HG02981 (cell line): ENCODE data around the gene FTO.

Experiments
- ATAC-seq: cut with Tn5 transposase; IDR thresholded peaks from one replicate; pipeline ENCODE4 v1.9.1; 2021; ENCODE audit warnings: mild to moderate bottlenecking, moderate library complexity; ENCODE audit not compliant: unreplicated experiment

FTO gene

DNA sequence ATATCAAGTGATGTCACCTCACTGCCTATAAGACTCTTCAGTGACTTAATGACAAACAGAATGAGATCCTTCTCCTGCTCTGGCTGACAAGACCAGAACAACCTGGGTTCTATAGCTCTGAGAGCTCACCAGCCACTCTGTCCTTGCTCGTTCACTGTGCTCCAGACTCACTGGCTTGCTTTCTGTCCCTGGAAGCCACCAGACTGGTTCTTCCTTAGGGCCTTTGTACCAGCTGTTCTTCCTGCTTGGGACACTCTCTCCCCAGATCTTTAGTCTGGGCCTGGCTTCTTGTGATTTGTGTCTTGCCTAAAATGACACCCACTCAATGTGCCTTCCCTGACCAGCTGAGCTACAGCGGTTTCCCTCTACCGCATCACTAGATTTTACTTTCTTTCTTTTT, 76.1 kb downstream of the FTO start:
- no peak for ATAC-seq

DNA sequence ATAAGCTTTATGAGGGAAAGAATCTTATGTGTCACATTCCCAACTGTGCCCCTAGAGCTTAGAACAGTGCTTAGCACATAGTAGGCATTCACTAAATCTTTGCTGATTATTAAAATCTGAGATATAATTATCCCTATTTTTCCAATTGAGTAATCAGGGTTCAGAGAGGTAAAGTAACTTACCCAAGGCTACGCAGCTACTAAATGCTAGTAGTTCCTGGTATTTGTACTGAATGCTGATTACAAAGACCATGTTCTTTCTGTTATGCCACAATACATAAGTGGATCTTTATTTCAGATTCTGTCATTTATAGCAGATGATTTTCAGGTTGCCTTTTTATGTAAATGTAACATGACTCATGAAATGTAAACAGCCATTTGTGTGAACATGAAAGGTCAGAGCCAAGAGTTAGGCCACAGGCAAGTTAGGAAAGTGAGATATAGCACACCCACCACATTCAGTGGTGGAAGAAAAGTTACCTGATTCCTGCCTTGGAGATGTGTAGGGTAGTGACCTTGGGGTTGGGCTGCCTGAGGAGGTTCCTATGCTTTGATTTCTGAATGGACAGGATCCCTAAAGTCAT, 77.2 kb downstream of the FTO start:
- no peak for ATAC-seq

DNA sequence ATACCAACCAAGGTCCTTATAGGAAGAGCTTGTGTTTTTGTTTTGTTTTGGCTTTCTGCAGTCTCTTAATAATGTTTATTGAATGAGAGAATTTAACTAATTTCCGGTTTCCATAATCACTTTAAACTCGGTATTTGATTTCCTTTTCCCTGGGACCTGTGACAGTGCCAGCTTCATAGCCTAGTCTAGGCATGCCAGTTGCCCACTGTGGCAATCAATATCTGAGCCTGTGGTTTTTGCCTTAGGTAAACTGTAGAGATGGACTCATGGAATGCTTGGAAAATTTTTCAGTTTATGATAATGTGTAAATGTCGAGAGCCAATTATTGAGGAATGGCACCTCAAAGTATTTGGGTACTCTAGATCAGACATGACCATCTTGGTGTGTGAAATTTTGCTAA, 78.2 kb downstream of the FTO start:
- no peak for ATAC-seq

DNA sequence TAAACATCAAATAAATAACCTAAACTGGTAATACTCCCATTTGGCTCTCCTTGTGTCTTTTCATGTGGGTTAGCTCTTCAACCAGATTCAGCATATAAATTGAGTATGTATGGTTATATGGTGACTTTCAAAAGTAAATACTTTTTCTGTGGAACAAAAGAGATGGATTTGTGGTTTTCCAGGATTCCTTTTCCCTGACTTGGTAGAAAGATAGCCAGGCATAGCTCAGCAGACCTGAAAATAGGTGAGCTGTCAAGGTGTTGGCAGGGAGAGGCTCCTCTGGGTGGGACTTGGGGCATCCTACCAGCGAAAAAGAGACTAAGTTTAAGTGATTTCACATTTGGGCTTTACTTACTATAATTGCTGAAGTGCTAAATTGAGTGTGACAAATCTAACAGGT, 80.3 kb downstream of the FTO start:
- ATAC-seq = no peak

DNA sequence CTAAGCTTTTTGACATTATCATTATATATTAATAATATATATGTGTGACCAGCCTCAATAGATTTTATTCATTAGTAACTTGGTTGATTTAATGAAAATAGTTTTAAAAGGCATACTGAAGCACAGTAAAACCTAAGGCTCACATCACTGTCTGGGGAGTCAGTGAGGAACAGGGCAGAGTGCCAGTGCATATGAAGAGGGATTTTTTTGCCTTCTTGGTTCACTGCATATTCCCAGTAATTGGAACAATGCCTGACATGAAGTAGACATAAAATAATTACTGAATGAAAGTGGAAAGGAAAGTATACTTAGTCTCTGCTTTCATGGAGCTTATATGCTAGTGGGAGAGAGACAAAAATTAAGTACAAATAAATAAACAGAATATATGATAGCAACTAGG, 81.1 kb downstream of the FTO start:
- ATAC-seq = no peak

DNA sequence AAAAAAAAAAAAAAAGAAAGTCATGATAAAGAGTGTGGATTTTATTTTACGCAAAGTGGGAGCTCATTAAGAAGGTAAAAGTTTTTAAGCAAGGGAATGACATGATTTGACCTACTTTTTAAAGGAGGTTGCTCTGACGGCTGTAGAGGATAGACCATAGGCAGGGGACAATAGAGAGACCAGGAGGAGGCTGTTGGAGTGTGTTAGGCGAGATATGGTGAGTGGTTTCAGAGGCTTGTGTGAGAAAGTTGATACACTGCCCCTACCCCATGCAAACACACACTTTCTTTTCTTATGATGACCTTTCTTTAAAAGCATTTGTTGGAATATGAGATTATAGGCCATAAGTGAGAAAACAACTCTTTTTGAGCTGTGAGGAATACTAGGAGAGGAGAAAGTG, 82.0 kb downstream of the FTO start:
- no peak for ATAC-seq

DNA sequence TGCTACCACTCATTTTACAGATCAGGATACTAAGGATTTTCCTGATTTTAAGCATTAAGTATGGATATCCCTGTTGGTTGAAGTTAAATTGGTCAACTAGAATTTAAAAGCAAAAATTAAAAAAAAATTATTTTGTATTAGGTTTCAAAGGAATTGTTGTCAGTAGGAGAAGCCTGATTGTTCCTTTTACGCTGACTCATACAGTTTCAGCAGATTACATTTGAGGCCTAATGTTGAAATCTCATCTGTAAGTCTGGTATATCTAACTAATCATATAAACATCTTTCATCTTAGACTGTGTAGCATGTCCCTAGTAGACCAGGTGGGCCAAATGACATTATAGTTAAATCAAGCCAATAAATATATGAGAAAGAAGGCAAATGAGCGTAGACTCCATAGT, 83.5 kb downstream of the FTO start:
- no peak for ATAC-seq

DNA sequence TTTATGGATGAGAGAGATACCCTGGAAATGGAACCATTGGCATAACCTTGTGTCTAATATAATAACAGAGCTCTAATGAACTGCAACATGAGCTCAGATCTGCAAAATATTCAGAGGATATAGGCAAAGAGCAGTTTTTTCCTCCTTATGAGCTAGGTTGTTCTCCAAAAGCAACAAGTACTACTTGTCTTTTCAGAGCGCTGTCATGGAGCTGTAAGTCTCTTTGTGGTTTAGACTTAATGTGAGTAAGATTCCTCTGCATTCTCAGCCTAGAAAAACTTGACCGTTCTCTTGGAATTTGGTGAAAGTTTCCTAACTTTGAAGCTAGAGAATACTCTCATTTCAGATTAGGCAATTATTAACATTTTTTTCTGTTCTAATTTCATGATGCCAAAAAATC, 85.2 kb downstream of the FTO start:
- ATAC-seq = no peak

DNA sequence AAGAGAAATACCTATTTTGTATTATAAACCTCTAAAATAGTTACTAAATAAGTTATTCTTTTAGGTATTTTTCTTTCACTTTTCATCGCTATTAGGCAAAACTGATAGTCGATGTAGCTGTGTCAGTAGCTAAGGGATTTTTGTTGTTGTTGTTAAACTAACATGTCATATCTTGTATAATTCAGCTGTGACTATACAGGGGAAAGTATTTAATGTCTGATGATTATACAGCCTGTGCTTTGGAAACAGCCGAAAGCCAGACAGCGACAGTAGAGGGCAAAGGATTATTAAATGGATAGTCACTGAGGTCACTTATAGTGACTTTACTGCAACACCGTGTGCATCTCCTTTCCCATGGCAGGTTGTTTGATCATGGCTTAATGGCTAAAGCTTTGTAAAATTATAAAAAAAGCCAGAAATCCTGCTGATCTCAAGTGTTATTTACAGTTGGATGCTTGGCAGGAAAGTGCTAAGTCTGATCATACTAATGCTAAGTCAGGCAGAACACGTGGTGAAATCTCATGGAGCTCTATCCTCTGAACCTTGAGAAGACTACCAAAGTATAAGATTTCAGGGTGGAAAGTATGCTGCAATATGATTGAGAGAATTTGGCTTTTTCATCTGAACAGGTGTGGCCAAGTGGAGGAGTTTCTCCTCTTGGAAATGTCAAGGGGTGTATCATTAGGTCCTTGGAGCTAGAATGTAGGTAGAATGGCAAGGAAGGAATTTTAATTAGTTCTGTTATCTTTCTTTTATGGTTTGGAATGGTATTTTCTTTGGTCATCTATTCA, 88.4 kb downstream of the FTO start:
- ATAC-seq = no peak

DNA sequence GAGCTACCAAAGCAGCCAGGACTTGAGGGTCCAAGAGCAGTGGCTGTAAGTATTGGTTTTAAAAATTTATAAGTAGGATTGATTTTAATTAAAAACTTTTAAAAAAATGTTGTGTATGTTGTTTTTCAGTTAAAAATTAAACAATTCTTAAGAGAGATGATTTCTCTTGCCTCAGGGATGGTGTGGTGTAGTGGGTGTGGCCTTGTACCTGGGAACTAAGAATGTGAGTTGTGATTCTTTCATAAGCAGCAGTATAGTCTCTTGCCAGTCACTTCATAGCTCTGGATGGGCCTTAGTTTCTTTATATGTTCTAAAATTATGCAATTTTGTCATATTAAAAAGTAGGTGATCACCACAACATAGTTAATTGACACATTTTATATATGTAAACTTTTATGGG, 99.5 kb downstream of the FTO start:
- ATAC-seq = no peak

DNA sequence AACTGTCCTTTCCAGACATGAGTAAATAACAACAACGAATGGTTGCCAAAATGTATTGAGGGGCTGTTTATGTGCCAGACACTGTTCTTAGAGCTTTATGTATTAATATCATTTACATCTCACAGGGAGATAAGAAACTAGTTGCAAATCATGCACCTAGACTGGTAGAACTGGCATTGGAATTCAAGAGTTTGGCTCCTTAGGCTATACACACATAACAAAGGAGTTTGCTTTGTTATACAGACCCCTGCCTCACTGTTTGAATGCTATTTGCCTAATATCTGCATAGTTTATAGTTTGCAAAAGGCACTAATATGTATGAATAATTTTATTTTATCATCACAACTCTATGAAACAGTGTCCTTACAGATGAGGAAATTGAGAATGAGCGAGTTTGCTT, 100.0 kb downstream of the FTO start:
- no peak for ATAC-seq

DNA sequence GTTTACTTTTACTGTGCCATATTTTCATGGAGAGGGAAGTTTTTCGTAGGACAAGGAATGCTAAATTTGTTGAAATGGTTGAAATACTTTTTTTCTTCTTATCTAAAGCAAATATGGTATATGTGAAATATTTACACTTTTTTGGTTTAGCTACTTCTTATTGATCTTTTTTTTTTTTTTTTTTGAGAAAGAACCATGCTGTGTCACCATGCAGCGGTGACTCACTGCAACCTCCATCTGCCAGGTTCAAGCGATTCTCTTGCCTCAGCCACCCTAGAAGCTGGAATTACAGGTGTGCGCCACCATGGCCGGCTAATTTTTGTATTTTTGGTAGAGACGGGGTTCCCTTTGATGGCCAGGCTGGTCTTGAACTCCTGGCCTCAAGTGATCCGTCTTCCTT, 100.5 kb downstream of the FTO start:
- ATAC-seq = no peak

DNA sequence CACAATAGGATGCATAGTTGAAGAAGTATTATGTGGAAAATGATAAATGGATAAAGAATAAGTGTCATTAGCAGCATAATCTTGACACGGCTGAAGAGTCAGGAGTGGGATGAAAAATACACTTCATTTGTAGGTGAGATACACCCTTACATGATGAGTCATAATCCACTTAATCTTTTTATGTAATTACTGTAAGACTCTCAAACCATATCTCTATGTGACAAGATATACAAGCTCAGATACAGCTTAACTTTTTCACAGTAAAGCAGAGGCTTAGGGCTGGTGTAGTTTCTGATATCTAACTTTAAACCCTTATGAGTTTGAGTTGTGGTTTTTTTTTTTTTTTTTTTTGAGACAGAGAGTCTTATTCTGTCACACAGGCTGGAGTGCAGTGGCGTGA, 101.2 kb downstream of the FTO start:
- ATAC-seq = no peak

DNA sequence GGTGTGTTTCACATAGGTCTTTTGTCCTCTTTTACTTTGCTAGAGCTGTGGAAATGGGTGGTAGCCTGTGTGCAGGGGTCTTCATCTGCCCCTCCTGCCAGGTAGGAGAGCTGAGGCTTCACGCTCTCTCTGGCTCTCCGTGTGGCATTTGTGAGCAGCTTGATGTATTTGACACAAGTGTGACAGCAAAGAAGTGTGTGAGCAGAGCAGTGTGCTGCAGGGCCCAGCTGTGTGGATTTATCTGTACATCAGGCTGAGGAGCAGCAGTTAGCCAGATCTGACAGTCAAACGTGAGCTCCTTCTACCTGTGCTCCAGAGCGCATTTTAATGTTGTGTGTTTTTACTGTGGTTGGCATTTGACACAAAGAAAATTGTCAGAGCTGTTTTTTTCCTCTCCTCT, 101.8 kb downstream of the FTO start:
- ATAC-seq = no peak

DNA sequence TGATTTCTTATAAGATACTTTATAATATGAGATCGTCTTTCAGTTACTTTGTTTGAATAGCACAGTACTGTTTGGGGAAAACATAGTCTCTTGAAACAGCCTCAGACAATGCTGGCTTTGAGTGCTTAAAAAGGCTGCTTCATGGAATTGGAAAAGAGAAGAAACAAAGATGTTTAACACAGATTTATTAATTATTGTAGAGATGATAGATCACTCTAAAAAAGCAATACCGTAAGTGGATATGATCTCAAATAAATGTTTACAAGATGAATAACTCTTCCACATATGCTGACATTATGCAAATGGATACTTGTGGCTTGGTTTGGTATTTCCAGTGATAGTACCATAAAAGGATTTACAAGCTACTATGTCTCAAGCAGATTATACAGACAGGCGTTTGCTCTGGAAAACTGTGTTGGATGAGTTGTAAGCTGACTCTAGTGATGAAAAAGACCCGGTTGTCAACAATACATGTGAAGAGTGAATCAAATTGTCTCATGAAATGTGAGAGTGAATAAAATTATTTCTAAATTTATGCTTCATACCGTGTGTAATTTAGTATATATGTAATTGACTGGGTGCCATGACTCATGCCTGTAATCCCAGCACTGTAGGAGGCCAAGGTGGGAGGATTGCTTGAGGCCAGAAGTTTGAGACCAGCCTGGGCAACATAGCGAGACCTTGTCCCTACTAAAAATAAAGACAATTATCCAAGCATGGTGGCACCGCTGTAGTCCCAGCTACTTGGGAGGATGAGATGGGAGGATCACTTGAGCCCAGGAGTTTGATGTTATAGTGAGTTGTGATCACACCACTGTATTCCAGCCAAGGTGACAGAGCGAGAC, 105.4 kb downstream of the FTO start:
- no peak for ATAC-seq

DNA sequence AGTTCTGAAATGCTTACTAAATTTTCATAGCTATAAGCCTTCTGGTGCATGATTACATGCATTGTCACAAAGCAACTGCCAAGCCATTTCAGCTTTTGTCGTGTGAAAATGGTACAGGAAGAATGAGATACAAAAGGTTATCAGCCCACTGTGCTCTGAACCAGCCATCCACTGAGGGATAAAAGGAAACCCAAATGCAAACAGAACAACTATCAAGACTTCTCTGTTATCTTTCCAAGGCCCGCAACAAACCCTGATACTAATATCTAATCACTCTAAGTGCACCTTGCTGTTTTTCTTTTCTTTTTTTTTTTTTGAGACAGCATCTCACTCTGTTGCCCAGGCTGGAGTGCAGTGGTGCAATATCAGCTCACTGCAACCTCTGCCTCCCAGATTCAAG, 109.0 kb downstream of the FTO start:
- ATAC-seq = no peak

DNA sequence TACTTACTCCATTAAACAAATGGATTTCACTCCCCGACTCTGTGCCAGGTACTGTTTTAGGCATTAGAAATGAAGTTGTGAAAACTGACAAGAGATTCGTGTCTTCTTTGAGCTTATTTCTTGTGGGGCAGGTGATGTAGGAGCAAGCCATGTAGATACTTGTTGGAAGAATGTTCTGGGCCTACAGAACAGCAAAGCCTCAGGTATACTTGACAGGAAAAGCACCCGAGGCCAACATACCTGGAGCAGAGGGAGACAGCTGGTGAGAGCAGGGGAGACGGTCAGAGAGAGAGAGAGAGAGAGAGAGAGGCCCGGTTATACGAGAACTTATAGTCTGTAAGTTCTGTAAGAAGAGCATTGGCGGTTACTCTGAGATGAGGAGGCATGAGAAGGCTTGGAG, 110.8 kb downstream of the FTO start:
- ATAC-seq = no peak

DNA sequence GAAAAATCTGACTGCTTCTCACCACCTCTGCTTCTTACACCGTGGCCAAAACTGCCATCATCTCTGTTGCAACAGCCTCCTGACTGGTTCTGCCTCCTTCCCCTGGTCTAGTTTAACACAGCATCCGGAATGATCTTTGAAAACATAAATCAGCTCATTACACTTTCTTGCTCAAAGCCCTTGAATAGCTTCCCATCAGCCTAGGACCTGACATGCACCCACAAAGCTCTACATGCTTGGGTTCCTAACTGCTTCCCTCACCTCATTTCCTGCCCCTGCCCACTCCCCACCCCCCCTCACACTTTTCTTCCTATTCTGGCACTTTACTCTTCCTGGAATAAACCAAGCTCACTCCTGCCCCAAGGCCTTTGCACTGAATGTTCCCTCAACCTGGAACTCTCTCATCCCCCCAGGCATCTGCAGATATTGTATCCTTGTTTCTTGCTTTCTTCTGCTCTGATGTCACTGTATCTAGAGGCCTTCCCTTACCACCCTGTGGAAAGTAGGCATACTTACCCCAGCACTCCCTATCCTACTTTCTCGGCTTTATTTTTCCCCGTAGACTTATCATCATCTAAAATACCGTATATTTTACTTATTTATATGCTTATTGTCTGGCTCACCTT, 112.4 kb downstream of the FTO start:
- ATAC-seq = no peak

DNA sequence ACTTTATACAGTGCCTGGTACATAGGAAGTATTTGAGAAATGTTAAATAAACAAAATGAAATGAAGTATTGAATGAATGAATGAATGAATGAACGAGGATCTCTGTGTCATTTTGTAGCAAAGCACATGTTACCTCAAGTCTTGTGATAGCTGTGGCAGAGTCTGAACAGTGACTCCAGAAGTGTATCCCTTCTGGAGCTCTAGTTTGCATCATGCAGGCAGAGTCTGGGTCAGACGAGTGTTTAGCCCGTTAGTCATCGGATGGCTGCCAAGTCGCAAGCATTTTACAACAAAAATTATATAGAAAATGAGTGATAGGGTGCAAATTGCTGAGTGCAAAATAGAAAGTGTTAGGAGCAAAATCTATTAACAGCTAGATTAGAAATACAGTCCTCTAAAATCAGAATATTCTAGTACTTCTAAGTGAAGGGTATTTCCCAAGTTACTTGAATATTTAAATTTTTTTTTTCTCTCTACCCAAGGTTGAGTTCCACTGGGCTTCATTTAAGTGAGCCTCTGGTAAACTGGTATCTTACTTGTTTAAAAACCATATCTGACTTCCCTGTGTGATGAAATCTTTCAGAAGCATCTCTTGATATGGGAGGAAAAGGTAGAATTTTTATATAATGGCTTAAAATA, 113.3 kb downstream of the FTO start:
- ATAC-seq = no peak

DNA sequence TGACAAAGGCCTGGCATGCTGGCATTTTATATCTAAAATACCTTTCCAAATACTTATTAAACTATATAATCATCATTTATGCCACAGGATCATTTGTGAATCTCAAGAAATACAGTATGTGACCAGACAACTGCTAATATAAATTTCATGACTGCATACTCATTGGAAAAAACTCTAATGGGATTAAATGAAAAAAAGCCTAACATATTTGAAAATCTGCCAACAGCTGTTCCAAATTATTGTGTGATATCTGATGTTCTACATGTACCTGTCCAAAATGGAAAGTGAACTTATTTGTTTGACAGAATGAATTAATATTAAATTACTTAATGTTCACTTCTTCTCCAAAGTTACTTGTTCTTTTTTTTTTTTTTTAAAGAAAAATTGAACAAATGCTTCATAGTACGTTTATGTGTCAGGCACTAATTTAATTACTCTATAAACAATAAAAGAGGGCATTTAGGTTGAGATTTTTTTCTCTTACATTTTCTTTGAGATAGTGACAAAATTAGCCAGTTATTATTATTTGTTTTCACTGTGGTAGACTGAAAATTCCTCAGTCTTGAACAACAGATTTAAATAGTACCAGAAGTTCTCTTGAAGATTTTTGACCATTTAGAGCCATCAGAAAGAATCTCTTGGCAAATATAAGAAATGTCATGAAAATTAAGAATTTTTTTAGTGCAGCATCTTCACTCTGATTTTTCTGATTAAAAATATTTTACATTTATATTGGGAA, 114.0 kb downstream of the FTO start:
- ATAC-seq = no peak
